NOMO-1 (cell line): ENCODE measurements around the gene GIMAP5.

Experiments
- DNase-seq, 2 experiments: peaks; one replicate each; lab custom pipeline; 2025; ENCODE audit not compliant: unreplicated experiment in 2 of 2; lab: John Stamatoyannopoulos, UW

Gene GIMAP5

DNA sequence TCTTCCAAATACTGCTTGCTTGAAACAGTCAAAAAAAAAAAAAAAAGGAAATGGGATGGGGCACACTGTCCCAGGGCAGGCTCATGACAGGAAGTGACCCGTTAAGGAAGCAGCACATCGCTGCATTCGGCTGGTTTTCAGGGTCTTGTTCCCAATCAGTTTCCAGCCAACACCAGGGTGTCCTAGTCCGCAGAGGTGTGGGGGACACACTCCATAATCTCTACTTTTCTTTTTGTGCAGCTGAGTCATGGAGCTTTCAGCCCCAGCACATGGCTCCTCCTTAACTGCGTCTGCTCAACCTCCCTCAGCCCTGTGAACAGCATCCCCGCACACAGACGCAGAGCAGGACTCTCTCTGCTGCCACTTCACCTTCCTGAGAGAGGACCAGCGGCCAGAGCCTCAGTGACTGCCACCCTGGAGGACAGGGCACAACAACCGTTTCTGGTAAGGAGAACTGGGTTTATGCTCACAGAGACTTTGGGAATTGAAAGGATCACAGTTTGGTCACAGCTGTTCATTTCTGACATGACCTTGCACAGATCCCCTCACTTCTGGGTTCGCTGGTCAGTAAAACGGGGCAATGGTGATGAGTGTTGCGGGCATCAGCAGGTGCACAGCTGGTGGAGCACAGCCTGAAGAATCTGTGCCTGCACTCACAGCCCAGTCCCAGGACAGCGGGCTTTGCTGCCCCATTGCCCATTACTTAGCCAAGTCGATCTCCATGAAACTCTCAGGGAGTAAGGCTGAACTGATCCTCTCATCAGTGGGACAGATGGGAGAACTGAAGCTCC is at the start of gene GIMAP5:
GIMAP5 (plus strand) TSS at position 154 of the 791 bp plus-strand sequence. CDS start 3,467 bp downstream, outside the sequence.
- DNase-seq = no peak

DNA sequence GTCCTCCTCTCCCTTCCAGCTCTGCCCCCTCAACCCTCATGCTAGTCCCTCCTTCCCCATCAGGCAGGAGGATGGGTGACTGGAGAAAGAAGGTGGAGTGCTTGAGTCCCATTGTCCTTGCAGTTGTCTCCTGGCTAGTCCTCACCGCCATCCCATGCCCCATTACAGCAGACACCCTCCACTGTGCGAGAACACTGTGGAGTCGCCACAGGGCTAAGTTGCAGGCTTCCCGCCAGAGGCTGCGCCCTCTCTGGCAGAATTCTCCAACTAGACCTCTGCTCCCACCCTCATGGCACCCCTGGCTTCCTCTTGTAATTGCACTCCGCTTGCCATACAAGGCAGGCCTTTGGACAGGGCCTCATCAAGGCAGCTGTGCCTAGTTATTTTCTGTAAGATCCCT is 48.6 kb upstream of the GIMAP5 start:
- no peak for DNase-seq

DNA sequence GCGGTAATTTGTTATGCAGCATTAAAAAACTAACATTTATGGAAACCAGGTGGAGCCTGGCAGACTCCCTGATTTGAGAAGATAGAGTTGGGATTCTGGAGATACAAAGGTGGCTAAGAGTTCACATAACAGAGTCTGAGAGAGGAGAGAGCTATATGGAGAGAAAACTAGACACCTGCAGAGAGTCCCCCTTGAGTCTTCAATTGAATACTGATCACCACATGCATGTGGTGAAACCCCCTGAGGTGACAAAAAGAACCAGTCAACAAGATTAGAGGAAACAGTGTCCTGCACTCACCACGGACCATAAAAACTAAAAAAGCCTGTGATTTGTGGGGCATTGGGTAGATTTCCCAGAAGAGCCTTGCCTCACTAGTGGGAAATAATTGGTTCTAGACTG is 41.6 kb upstream of the GIMAP5 start:
- DNase-seq = no peak

DNA sequence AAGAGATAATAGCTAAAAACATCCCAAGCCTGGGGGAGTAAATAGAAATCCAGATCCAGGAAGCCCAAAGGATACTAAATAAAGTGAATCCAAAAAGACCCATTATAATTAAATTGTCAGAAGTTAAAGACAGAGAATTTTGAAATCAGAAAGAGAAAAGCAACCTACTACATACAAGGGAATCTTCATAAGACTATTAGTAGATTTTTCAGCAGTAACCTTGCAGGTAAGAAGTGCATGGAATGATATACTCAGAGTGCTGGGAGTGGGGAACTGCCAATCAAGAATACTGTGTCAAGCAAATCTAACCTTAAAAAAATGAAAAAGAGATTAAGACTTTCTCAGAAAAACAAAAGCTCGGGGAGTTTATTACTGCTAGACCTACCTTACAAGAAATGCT is 34.0 kb upstream of the GIMAP5 start:
- no peak for DNase-seq

DNA sequence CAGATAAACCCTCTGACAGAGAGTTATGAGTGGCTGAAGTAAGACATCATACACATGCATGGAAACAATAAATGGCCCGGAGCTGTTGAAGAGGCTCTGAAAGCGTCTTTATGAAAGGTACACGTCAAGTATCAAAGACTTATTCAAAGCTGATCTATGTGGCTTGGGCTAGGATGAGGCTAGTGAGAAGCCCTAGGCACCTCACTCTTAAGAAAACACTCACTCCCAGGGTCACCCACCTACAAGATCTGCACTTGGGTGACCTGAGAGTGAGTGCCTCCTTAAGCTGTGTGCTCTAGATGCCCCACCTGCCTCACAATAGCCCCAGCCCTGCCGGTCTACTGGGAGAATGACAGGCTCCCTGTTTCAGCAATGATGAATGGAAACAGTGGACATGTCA is 21.9 kb upstream of the GIMAP5 start:
- no peak for DNase-seq

DNA sequence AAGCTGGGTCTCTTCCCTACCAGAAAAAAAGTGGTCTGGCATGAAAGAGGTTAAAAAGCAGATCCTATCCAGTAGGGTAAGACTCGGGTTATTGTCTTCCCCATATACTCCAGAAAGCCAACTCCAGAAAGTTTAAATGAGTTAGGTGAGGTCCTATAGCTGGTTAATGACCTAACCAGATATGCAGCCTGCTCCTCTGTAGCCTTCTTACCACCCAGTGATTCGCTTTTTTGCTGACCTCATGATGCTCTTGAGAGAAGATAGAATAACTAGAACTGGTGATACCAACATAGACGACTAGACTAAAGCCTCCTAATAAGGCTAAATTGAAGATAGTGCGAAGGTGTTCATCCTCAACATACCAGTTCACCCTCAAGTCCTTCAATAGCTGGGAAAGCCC is 21.5 kb upstream of the GIMAP5 start:
- DNase-seq = no peak

DNA sequence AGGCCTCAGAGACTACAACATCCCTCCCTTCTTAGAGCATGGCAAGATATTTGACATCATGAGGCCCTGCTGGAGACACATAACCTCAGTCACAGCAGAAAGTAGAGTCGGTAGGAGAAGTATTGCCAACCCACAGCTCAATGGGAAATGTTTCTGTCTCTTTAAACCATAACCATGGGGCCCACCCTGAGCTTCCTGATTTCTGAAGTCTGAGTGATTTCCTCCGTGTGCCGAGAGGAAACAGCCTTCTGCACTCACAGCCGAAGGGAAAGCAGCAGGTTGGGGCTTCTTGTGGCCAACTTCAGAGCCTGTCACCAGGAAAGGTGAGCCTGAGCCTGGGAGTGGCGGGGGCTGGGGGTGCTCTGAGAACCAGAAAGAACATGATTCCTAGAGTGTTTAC is 20.9 kb upstream of the GIMAP5 start, which contains the start of gene GIMAP1:
GIMAP1 (plus strand) TSS at position 246 of the 400 bp plus-strand sequence. CDS start 2,435 bp downstream, outside the sequence.
- peak; percentile 44 to 70 for DNase-seq

DNA sequence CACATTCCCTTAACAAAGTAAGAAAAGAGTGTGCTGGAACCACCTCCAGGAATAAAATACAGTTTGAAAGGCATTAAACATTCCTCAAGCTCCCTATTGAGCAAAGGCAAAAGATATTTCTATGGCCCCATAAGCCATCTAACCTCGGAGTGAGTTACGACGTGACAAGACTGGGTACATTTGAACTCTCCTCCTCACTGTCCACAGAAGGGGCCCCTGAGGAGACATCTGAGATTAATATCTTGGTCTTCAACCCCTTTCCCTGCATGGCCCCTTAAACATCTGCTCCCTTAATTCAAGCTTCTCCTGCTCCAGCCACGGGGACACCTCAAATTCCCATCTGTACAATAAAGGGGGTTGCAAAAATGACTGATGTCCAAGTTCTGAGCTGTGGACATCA is 20.3 kb upstream of the GIMAP5 start:
- no peak for DNase-seq

DNA sequence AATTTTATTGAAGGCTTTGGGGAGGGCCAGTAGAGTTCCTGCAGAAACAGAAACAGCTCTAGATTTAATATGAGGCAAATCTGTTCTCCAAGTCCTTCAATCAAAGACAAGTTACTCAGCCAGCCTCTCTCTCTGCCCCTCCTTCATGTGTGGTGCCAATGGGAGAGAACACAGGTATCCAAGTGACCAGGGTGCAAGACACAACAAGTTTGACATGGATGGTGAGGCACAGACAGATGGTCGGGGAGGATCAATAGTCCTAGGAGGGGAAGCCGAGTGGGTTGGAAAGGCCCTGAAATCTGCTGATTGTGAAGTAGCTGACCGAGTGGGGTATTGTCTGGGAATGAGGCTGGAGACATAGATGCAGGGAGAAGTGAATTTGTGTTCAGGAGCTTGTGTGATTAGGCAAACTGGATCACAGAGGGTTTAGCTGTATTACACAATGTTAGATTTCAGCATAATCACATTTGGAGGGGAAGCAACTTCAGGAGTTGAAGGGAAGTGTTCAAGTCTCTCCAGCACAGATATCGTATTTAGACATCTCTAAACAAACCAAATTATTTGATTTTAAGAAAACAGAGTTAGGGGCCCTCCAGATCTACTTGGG is 19.3 kb upstream of the GIMAP5 start:
- DNase-seq = peak; percentile 14 to 32

DNA sequence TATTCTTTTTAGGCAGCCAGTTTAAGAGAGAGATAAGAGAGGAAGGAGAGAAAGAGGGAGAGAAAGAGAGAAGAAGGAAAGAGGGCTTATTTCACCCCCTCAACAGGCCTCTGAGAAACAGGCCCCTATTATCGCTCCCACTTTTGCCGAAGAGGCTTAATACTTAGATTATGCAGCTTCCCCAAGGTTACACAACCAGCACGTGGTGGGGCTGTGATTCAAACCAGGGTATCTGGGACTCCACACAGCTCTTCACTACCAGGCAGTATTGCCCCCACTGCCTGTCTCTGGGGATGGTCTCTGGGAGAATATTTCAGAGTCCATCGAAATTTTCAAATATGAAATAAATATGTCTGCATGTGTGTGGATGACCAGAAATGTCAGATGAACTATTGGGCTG is 17.8 kb upstream of the GIMAP5 start:
- DNase-seq = no peak

DNA sequence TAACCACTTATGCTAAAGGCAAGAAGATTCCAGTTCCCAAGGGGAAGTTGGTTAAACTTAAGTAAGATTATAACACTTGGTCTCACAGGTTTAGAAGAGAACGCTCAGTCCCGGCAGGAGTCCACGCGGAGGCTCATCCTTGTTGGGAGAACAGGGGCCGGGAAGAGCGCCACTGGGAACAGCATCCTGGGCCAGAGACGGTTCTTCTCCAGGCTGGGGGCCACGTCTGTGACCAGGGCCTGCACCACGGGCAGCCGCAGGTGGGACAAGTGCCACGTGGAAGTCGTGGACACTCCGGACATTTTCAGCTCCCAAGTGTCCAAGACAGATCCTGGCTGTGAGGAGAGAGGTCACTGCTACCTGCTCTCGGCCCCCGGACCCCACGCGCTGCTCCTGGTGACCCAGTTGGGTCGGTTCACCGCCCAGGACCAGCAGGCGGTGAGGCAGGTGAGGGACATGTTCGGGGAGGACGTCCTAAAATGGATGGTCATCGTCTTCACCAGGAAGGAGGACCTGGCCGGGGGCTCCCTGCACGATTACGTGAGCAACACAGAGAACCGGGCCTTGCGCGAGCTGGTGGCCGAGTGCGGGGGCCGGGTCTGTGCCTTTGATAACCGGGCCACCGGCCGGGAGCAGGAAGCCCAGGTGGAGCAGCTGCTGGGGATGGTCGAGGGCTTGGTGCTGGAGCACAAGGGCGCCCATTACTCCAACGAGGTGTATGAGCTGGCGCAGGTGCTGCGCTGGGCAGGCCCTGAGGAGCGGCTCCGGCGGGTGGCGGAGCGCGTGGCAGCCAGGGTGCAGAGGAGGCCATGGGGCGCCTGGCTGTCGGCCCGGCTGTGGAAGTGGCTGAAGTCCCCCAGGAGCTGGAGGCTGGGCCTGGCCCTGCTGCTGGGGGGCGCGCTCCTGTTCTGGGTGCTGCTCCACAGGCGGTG is 17.0 kb upstream of the GIMAP5 start:
- DNase-seq = no peak

DNA sequence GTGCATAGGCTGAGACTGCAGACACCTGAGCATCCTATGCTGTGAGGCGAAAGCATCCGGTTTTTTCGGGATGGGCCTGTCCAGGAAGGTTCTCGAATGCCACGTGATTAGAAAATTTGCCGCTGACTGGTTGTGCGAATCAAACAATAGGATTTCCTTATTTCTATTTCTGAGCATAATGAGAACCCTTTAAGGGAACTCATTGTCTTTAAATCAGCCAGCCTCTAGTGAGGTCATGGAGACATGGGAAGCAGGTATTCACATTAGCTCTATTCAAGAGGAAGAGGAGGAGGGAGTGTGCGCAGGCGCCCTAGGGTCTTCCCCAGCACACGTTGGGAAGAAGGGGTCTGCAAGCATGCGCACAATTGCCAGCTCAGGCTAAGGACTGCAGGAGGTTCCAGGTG is 15.2 kb upstream of the GIMAP5 start:
- no peak for DNase-seq

DNA sequence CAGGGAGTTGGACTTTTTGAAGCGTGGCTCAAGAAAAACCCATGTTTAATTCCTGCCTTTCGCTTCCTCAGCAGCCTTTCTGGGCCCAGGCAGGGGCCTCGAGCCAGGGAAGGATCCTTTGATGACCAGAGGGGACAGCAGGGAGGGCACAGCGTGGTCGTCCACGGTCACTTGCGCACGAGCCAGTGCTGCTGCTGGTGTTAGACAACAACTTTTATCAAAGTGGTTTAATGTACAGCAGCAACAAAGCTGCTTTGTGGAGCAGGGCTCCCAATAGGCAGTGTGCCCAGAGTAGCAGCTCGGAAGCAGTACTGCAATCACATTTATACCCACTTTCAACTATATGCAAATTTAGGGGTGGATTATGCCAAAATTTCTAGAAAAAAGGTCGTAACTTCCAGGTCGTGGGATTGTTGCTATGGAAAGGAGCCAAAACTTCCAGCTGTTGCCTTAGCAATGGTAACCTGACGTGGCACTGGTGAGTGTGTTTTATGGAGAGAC is 14.7 kb upstream of the GIMAP5 start:
- no peak for DNase-seq

DNA sequence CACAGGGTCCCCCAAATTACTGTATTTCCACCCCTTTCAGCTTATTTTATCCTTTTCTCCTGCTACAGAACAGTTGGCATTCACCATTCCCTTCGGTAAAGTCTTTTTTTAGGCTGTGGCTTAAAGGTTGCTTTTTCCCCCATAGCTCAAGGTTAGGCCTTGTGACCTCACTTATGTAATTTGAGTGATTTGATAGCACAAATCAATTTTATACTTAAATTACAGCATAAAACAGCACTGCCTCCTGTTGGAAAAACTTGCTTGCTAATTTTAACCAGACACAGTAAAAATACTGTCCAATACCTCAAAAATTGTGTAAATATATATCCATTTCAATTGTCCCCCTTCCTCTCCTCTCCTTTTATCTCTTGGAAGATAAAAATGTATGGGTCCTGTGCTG is 13.8 kb upstream of the GIMAP5 start:
- no peak for DNase-seq

DNA sequence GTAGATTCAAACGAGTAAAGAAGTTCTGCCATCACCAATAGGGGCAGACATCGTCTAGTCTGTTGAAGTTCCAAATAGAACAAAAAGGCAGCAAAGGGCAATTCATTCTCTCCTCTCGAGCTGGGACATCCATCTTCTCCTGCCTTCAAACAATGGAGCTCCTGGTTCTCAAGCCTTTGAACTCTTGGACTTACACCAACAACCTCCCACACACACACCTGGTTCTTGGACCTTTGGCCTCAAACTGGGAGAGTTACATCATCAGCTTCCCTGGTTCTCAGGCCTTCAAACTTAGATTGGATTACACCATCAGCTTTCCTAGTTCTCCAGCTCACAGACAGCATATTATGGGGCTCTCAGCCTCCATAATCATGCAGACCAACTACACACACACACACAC is 9.8 kb upstream of the GIMAP5 start:
- no peak for DNase-seq

DNA sequence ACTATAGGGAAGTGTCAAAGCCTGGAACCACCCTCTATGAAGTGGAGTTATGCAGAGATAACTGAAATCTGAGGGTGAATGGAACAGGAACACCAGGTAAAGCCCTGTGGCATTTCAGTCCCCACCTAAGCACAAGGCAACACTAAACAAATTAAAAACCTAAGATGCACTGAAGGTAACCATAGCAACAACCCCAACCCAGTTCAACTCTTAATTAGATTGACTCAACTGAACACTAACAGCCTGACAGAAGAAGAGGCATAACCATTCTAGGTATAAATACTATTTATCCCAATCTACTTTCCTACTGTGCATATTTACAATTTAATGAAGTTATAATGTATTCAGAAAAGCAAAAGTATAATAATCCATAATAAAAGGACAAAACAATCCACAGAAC is 9.2 kb upstream of the GIMAP5 start:
- no peak for DNase-seq

DNA sequence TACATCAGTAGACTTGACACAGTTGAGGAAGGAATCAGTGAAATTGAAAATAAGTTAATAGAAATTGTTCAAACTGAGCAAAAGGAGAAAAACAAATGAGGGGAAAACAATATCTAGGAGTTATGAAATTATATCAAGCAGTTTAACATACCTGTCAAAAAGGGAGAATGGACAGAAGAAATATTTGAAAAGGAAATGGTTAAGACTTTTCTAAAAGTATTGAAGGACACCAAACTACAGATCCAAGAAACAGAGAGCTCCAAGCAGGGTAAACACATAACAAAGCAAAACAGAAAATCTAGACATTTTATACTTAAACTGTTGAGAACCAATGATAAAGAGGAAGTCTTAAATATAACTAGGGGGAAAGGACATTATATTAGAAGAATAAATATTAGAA is 8.6 kb upstream of the GIMAP5 start:
- DNase-seq = no peak

DNA sequence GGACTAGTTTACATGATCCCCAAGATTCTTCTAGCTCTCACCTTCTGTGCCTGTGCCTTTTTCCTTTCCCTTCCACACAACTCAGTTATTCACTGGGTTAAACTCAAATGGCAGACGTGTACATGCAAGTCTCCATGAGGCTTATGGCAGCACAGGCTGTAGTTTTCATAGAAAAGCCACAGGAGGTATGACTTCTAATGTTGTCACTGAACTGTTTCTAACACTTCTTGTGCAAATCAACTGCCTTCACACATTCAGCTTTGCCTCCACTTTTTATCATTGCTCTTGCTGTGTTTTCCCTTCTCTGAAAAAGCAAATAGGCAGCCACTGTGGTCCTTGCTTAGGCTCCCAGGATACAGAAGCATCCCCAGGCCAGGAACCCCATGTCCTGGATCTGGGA is 5.3 kb upstream of the GIMAP5 start:
- no peak for DNase-seq

DNA sequence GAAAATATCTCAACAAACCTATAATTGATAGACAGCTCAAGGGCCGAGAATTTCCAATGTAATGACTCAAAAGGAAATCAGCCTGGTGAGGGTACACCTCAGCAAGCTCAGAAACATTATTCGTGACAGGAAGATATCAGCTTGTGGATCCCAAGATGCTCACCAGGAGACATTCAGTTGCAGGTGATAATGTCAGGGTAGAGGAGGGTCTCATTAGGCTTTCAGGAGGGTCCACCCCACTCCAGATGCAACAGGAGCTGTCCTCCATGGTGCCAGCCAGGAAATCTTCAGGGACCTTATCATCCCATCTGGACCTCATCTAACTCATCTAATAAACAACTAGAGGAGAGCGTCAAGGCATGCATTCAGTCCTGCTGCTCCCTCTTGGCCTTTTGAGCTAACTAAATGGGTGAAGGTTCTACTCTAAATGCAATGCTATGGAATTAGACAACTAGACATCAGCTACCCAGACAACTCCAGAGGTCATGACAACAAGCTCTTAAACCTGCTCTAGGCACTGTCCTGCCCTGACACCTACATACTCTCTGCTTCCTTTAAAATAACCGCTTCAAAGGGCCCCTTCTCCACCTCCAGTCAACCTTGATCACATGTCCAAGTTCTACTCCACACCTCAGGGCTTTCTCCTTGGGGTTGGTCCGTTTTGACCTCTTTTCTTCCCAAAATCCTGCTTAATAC is 4.3 kb upstream of the GIMAP5 start:
- no peak for DNase-seq

DNA sequence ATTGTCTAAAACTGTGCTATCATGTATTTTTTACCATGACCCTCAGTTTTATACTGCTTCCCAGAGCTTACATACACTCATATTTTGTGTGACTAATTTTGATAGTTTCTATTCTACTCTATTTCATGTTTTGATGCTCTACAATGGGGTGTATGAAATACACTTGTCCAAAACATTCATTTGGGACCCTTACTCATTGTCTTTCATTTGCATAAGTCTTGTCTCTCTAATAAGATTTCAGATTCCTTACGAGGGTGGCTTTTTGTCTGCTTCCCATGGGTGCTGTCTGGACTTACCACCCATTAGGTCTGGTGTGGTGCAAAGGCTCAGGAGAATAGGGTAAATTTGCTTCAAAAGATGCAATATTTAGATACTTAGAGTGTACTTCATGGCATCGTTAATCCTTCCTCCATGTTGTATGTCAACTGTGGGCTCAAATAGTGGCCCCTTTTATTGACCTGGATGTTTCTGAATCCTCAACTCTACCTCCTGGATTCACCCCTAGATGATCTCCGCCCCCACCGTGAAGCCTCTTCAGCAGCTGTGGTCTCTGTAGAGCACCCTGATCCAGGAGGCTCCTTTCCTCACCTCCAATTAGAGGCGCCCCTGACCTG is 3.6 kb upstream of the GIMAP5 start:
- no peak for DNase-seq
